WTC11 (cell line): ENCODE results near the gene CRTC3. TPM values are rescaled to one million over a fixed set of nuclear protein-coding genes. Genes with fewer than 3 reads are reported as not detected.

ENCODE experiments used
- ATAC-seq: fragments of 200-7000 bp; cut with Tn5 transposase; 2 replicates; pipeline ENCODE4 v1.10.0; 2021; ENCODE audit warnings: mild to moderate bottlenecking, moderate library complexity
- CTCF ChIA-PET: fragments of 300-600 bp; sonication (Branson Sonifier 250); formaldehyde crosslinking; loops from one replicate; lab custom pipeline; 2021; ENCODE audit warnings: antibody characterized with exemption; lab: Charles Lee
- POLR2A ChIA-PET: fragments of 350-600 bp; sonication (Branson Sonifier 250); formaldehyde crosslinking; loops from one replicate; lab custom pipeline; 2021; ENCODE audit warnings: antibody characterized with exemption; lab: Charles Lee
- DNase-seq: peaks from one replicate; pipeline ENCODE4 v3.0.0; 2021; ENCODE audit warnings: low spot score
- H3K27ac Mint-ChIP-seq: 2 replicates; pipeline ENCODE4 v1.8.0; 2021; ENCODE audit warnings: mixed read lengths
- H3K27me3 Mint-ChIP-seq: 2 replicates; pipeline ENCODE4 v1.8.0; 2021; ENCODE audit warnings: low read depth, mild to moderate bottlenecking, moderate library complexity, mixed read lengths
- H3K36me3 Mint-ChIP-seq: 2 replicates; pipeline ENCODE4 v1.8.0; 2021; ENCODE audit warnings: mixed read lengths
- H3K4me1 Mint-ChIP-seq: 2 replicates; pipeline ENCODE4 v1.8.0; 2022; ENCODE audit warnings: mixed read lengths
- H3K4me3 Mint-ChIP-seq: 2 replicates; pipeline ENCODE4 v1.8.0; 2021; ENCODE audit warnings: mild to moderate bottlenecking, moderate library complexity, mixed read lengths
- H3K9me3 Mint-ChIP-seq: 2 replicates; pipeline ENCODE4 v1.8.0; 2021; ENCODE audit warnings: mixed read lengths
- AFF4 ChIP-seq: sonication (generic); formaldehyde crosslinking; IDR thresholded peaks from 2 replicates; pipeline ENCODE4 v1.8.1; 2023; ENCODE audit warnings: mild to moderate bottlenecking, missing genetic modification reagents, borderline replicate concordance
- AR ChIP-seq: fragments of 250-450 bp; sonication (Bioruptor Pico); IDR thresholded peaks from 2 replicates; pipeline ENCODE4 v1.9.0; 2021; ENCODE audit warnings: mild to moderate bottlenecking
- CREB1 ChIP-seq: sonication (generic); formaldehyde crosslinking; IDR thresholded peaks from 2 replicates; pipeline ENCODE4 v1.8.0; 2023; ENCODE audit warnings: mild to moderate bottlenecking, missing genetic modification reagents
- HMGXB4 ChIP-seq: sonication (generic); formaldehyde crosslinking; IDR thresholded peaks from 2 replicates; pipeline ENCODE4 v1.8.1; 2023; ENCODE audit warnings: mild to moderate bottlenecking, moderate library complexity, missing genetic modification reagents
- MXD4 ChIP-seq: fragments of 250-450 bp; sonication (Bioruptor Pico); IDR thresholded peaks from 2 replicates; pipeline ENCODE4 v1.8.0; 2021; ENCODE audit warnings: mild to moderate bottlenecking, moderate library complexity, borderline replicate concordance
- NFE2L1 ChIP-seq: sonication (generic); formaldehyde crosslinking; IDR thresholded peaks from 2 replicates; pipeline ENCODE4 v1.8.1; 2023; ENCODE audit warnings: missing genetic modification reagents
- NR2C2 ChIP-seq: sonication (generic); formaldehyde crosslinking; IDR thresholded peaks from 2 replicates; pipeline ENCODE4 v1.8.0; 2022; ENCODE audit warnings: mild to moderate bottlenecking, missing genetic modification reagents
- NR3C1 ChIP-seq: sonication (generic); formaldehyde crosslinking; conservative IDR thresholded peaks from 2 replicates; pipeline ENCODE4 v1.8.1; 2023; ENCODE audit warnings: low read depth, mild to moderate bottlenecking, missing genetic modification reagents
- OVOL2 ChIP-seq: fragments of 250-450 bp; sonication (Bioruptor Pico); IDR thresholded peaks from 2 replicates; pipeline ENCODE4 v1.9.0; 2021; ENCODE audit warnings: mild to moderate bottlenecking, borderline replicate concordance
- TEAD4 ChIP-seq: sonication (generic); formaldehyde crosslinking; IDR thresholded peaks from 2 replicates; pipeline ENCODE4 v1.8.0; 2022; ENCODE audit warnings: mild to moderate bottlenecking, missing genetic modification reagents
- USF2 ChIP-seq: sonication (generic); formaldehyde crosslinking; IDR thresholded peaks from 2 replicates; pipeline ENCODE4 v1.8.1; 2023; ENCODE audit warnings: mild to moderate bottlenecking, missing genetic modification reagents, moderate library complexity
- ZNF219 ChIP-seq: sonication (generic); formaldehyde crosslinking; IDR thresholded peaks from 2 replicates; pipeline ENCODE4 v1.8.0; 2023; ENCODE audit warnings: missing genetic modification reagents, mild to moderate bottlenecking, borderline replicate concordance
- ZNF396 ChIP-seq: fragments of 250-450 bp; sonication (Bioruptor Pico); IDR thresholded peaks from 2 replicates; pipeline ENCODE4 v1.8.0; 2021; ENCODE audit warnings: mild to moderate bottlenecking, moderate library complexity, borderline replicate concordance
- total RNA-seq: library from RNA; stranded (reverse); gene quantifications from 3 replicates; pipeline ENCODE4 v1.2.3, GENCODE V29; 2021
- TF ChIP-seq, protein P1 (sequence below): sonication (generic); formaldehyde crosslinking; IDR thresholded peaks from 2 replicates; pipeline ENCODE4 v1.8.0; 2023; ENCODE audit warnings: mild to moderate bottlenecking, missing genetic modification reagents

CRTC3 gene
- total RNA-seq, 1 experiment from 2014 or later, result 8.4 TPM

GRCh38 chr15:90529011-90529370 is 732 bp upstream of the CRTC3 start:
- peak overlapping the region; percentile 84 for H3K4me3 Mint-ChIP-seq
- POLR2A ChIA-PET, result interaction anchor here (0.6 kb wide), 1 partner anchor 12 kb away, joined by 3 read pairs; no protein-coding TSS in a partner anchor
- H3K36me3 Mint-ChIP-seq, result no peaks in the 10 kb centered on the region

GRCh38 chr15:90530250-90531051 is 728 bp downstream of the CRTC3 start:
- H3K4me3 Mint-ChIP-seq, result peak overlapping the region; percentile 83
- H3K9me3 Mint-ChIP-seq, result no peaks in the 10 kb centered on the region
- no peak overlapping the region for H3K27ac Mint-ChIP-seq
- ATAC-seq, result peak; percentile 54
- no peaks in the 10 kb centered on the region for H3K36me3 Mint-ChIP-seq
- peaks cover 5% of the 10 kb centered on the region for H3K4me1 Mint-ChIP-seq
- POLR2A ChIA-PET, result no interaction called here
- TF ChIP-seq ZNF219 (0 out of 2 replicates have a peak, but pooled peaks have one; percentile 30), NR3C1 (CRISPR knock-in tag) (no peak), NR2C2 (CRISPR knock-in tag) (no peak), ZNF396 (no peak), AR (CRISPR knock-in tag) (no peak), HMGXB4 (CRISPR knock-in tag) (peak; percentile 5; the same call in 1 of the 2 replicates)
- TF ChIP-seq, protein P1, sequence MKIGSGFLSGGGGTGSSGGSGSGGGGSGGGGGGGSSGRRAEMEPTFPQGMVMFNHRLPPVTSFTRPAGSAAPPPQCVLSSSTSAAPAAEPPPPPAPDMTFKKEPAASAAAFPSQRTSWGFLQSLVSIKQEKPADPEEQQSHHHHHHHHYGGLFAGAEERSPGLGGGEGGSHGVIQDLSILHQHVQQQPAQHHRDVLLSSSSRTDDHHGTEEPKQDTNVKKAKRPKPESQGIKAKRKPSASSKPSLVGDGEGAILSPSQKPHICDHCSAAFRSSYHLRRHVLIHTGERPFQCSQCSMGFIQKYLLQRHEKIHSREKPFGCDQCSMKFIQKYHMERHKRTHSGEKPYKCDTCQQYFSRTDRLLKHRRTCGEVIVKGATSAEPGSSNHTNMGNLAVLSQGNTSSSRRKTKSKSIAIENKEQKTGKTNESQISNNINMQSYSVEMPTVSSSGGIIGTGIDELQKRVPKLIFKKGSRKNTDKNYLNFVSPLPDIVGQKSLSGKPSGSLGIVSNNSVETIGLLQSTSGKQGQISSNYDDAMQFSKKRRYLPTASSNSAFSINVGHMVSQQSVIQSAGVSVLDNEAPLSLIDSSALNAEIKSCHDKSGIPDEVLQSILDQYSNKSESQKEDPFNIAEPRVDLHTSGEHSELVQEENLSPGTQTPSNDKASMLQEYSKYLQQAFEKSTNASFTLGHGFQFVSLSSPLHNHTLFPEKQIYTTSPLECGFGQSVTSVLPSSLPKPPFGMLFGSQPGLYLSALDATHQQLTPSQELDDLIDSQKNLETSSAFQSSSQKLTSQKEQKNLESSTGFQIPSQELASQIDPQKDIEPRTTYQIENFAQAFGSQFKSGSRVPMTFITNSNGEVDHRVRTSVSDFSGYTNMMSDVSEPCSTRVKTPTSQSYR, result no peak
- TF ChIP-seq, all 79 proteins: peak for 2
- peak; percentile 38 for DNase-seq
- CTCF ChIA-PET, result interaction anchor here (0.6 to 2.6 kb wide), 11 partner anchors 10 to 401 kb away, joined by 3 to 14 read pairs (median 4); partner anchors contain the start of genes CIB1, GDPGP1 and HDDC3
- peaks cover 55% of the 10 kb centered on the region for H3K27me3 Mint-ChIP-seq

More at GRCh38 chr15:90529011-90529370, 732 bp upstream of the CRTC3 start:
- Mint-ChIP-seq H3K27me3 (peaks cover 53% of the 10 kb centered on the region), H3K9me3 (no peaks in the 10 kb centered on the region), H3K4me1 (peaks cover 5% of the 10 kb centered on the region), H3K27ac (no peak overlapping the region)
- no peak for DNase-seq
- ATAC-seq, result no peak; the same call in none of the 2 replicates
- TF ChIP-seq TEAD4 (CRISPR knock-in tag), result no peak
- 0 out of 2 replicates have a peak, but pooled peaks have one; percentile 5 for TF ChIP-seq HMGXB4 (CRISPR knock-in tag)
- CTCF ChIA-PET, result interaction anchor here (1.6 to 1.8 kb wide), 3 partner anchors 69 to 227 kb away, joined by 4 to 5 read pairs (median 4); no protein-coding TSS in a partner anchor

GRCh38 chr15:90531147-90531546 is 1.4 kb downstream of the CRTC3 start:
- POLR2A ChIA-PET, result no interaction called here
- DNase-seq (no peak), ATAC-seq (no peak)
- H3K36me3 Mint-ChIP-seq, result no peaks in the 10 kb centered on the region
- H3K4me1 Mint-ChIP-seq, result peaks cover 5% of the 10 kb centered on the region
- no peaks in the 10 kb centered on the region for H3K9me3 Mint-ChIP-seq
- peaks cover 55% of the 10 kb centered on the region for H3K27me3 Mint-ChIP-seq
- no peak overlapping the region for H3K27ac Mint-ChIP-seq
- CTCF ChIA-PET, result interaction anchor here (0.7 to 2.6 kb wide), 8 partner anchors 9 to 401 kb away, joined by 3 to 14 read pairs (median 4); partner anchors contain the start of genes CIB1, GDPGP1 and HDDC3
- H3K4me3 Mint-ChIP-seq, result peak overlapping the region; percentile 83
- TF ChIP-seq CREB1 (CRISPR knock-in tag) (no peak), MXD4 (CRISPR knock-in tag) (no peak), USF2 (CRISPR knock-in tag) (no peak), TEAD4 (CRISPR knock-in tag) (no peak), NFE2L1 (CRISPR knock-in tag) (no peak), NR3C1 (CRISPR knock-in tag) (no peak), AFF4 (CRISPR knock-in tag) (no peak), ZNF219 (no peak), OVOL2 (CRISPR knock-in tag) (no peak)
